Stimulated activated naive B cell treated with anti-CD40 and anti-IgM and Interleukin-4, amounts not matched to agents 10 μg/mL and 1 μg/mL and 100 μg/mL, for 72 hours (primary cell): ENCODE measurements around the gene RFFL.

ENCODE experiments used
- ATAC-seq, 2 donors: fragments of 150-1000 bp; cut with Tn5 transposase; replicated peaks; 2 replicates each; pipeline ENCODE4 v1.10.0; 2021; ENCODE audit warnings: moderate library complexity in 1 of 2
- DNase-seq: peaks from one replicate; pipeline ENCODE4 v3.0.0; 2021
- H3K27ac Mint-ChIP-seq: one replicate; pipeline ENCODE4 v1.8.0; 2022; ENCODE audit warnings: mild to moderate bottlenecking, mixed read lengths
- H3K27me3 Mint-ChIP-seq, 2 donors: one replicate each; pipeline ENCODE4 v1.8.0; 2022; ENCODE audit warnings: mixed read lengths in 2 of 2
- H3K36me3 Mint-ChIP-seq, 2 donors: one replicate each; pipeline ENCODE4 v1.8.0; 2022; ENCODE audit warnings: mixed read lengths in 2 of 2, mild to moderate bottlenecking in 1 of 2
- H3K4me1 Mint-ChIP-seq, 2 donors: one replicate each; pipeline ENCODE4 v1.8.0; 2022; ENCODE audit warnings: mixed read lengths in 2 of 2, mild to moderate bottlenecking in 1 of 2
- H3K4me3 Mint-ChIP-seq, 2 donors: one replicate each; pipeline ENCODE4 v1.8.0; 2022; ENCODE audit warnings: mild to moderate bottlenecking in 2 of 2, mixed read lengths in 2 of 2, moderate library complexity in 1 of 2
- H3K9me3 Mint-ChIP-seq, 2 donors: one replicate each; pipeline ENCODE4 v1.8.0; 2022; ENCODE audit warnings: mixed read lengths in 2 of 2, mild to moderate bottlenecking in 1 of 2

The RFFL gene

GRCh38 chr17:35073183-35073790 is 9.8 kb upstream of the RFFL start:
- Mint-ChIP-seq H3K36me3 (peaks cover 0 to 2% of the 10 kb centered on the region in 2 donors), H3K9me3 (no peaks in the 10 kb centered on the region), H3K4me3 (no peak overlapping the region), H3K4me1 (peaks cover 20 to 38% of the 10 kb centered on the region in 2 donors), H3K27ac (no peak overlapping the region), H3K27me3 (no peaks in the 10 kb centered on the region)
- no peak for DNase-seq
- no peak for ATAC-seq

GRCh38 chr17:35069311-35069710 is 5.8 kb upstream of the RFFL start:
- no peaks in the 10 kb centered on the region for H3K9me3 Mint-ChIP-seq
- H3K27me3 Mint-ChIP-seq = no peaks in the 10 kb centered on the region
- no peak for DNase-seq
- peak overlapping the region in 1 of 2 donors; percentile 10 for H3K4me3 Mint-ChIP-seq
- no peak overlapping the region for H3K27ac Mint-ChIP-seq
- H3K36me3 Mint-ChIP-seq = peaks cover 0 to 2% of the 10 kb centered on the region in 2 donors
- peaks cover 21 to 61% of the 10 kb centered on the region in 2 donors for H3K4me1 Mint-ChIP-seq
- ATAC-seq = peak; percentile 95

GRCh38 chr17:35068249-35068648 is 4.7 kb upstream of the RFFL start:
- Mint-ChIP-seq H3K4me1 (peaks cover 26 to 61% of the 10 kb centered on the region in 2 donors), H3K27me3 (no peaks in the 10 kb centered on the region), H3K4me3 (no peak overlapping the region), H3K27ac (no peak overlapping the region), H3K36me3 (peaks cover 0 to 2% of the 10 kb centered on the region in 2 donors), H3K9me3 (no peaks in the 10 kb centered on the region)
- ATAC-seq (no peak), DNase-seq (no peak)

GRCh38 chr17:35065880-35066279 is 2.4 kb upstream of the RFFL start:
- no peaks in the 10 kb centered on the region for H3K9me3 Mint-ChIP-seq
- no peak overlapping the region for H3K27ac Mint-ChIP-seq

GRCh38 chr17:35064516-35065215 is 1.2 kb upstream of the RFFL start:
- DNase-seq (no peak), ATAC-seq (no peak)
- Mint-ChIP-seq H3K9me3 (no peaks in the 10 kb centered on the region), H3K27me3 (no peaks in the 10 kb centered on the region), H3K27ac (peak overlapping the region; percentile 89), H3K4me3 (no peak overlapping the region), H3K36me3 (peaks cover 4 to 10% of the 10 kb centered on the region in 2 donors), H3K4me1 (peaks cover 33 to 63% of the 10 kb centered on the region in 2 donors)

More at GRCh38 chr17:35065880-35066279, 2.4 kb upstream of the RFFL start:
- Mint-ChIP-seq H3K27me3 (no peaks in the 10 kb centered on the region), H3K36me3 (peaks cover 2 to 6% of the 10 kb centered on the region in 2 donors), H3K4me1 (peaks cover 34 to 68% of the 10 kb centered on the region in 2 donors), H3K4me3 (no peak overlapping the region)
- DNase-seq (no peak), ATAC-seq (no peak)

- H3K4me1 Mint-ChIP-seq = peaks cover 21 to 43% of the 10 kb centered on the region in 2 donors
- no peak for ATAC-seq
- H3K36me3 Mint-ChIP-seq = peaks cover 6 to 13% of the 10 kb centered on the region in 2 donors
- peak overlapping the region; percentile 1 for H3K27ac Mint-ChIP-seq
- peak overlapping the region; percentile 20 to 29 for H3K4me3 Mint-ChIP-seq
- no peaks in the 10 kb centered on the region for H3K9me3 Mint-ChIP-seq
- no peaks in the 10 kb centered on the region for H3K27me3 Mint-ChIP-seq
- no peak for DNase-seq
Measured at GRCh38 chr17:35062308-35062707, 1.2 kb downstream of the RFFL start.

- H3K27ac Mint-ChIP-seq = no peak overlapping the region
- no peak overlapping the region for H3K4me3 Mint-ChIP-seq
- H3K4me1 Mint-ChIP-seq = peaks cover 8 to 16% of the 10 kb centered on the region in 2 donors
- ATAC-seq (no peak), DNase-seq (no peak)
- peaks cover 9 to 15% of the 10 kb centered on the region in 2 donors for H3K36me3 Mint-ChIP-seq
- no peaks in the 10 kb centered on the region for H3K27me3 Mint-ChIP-seq
- H3K9me3 Mint-ChIP-seq = no peaks in the 10 kb centered on the region
Measured at GRCh38 chr17:35057332-35057915, 6.1 kb downstream of the RFFL start.

- Mint-ChIP-seq H3K27ac (no peak overlapping the region), H3K4me3 (no peak overlapping the region), H3K9me3 (no peaks in the 10 kb centered on the region), H3K36me3 (peaks cover 9 to 12% of the 10 kb centered on the region in 2 donors), H3K4me1 (peaks cover 18 to 25% of the 10 kb centered on the region in 2 donors), H3K27me3 (no peaks in the 10 kb centered on the region)
- no peak for DNase-seq
- no peak for ATAC-seq
Measured at GRCh38 chr17:35056013-35056412, 7.5 kb downstream of the RFFL start.

- H3K4me1 Mint-ChIP-seq = peaks cover 28 to 32% of the 10 kb centered on the region in 2 donors
- H3K4me3 Mint-ChIP-seq = no peak overlapping the region
- peaks cover 3 to 10% of the 10 kb centered on the region in 2 donors for H3K36me3 Mint-ChIP-seq
- ATAC-seq = no peak
- H3K27me3 Mint-ChIP-seq = no peaks in the 10 kb centered on the region
- H3K9me3 Mint-ChIP-seq = no peaks in the 10 kb centered on the region
- H3K27ac Mint-ChIP-seq = peak overlapping the region; percentile 20
- DNase-seq = no peak
Measured at GRCh38 chr17:35053204-35053603, 10.3 kb downstream of the RFFL start.

GRCh38 chr17:35052780-35053179 is 10.7 kb downstream of the RFFL start:
- H3K27ac Mint-ChIP-seq = no peak overlapping the region
- no peaks in the 10 kb centered on the region for H3K9me3 Mint-ChIP-seq
- ATAC-seq = no peak
- DNase-seq = no peak
- no peaks in the 10 kb centered on the region for H3K27me3 Mint-ChIP-seq
- H3K36me3 Mint-ChIP-seq = peaks cover 3 to 10% of the 10 kb centered on the region in 2 donors
- no peak overlapping the region for H3K4me3 Mint-ChIP-seq
- H3K4me1 Mint-ChIP-seq = peaks cover 28 to 32% of the 10 kb centered on the region in 2 donors

GRCh38 chr17:35052241-35052610 is 11.3 kb downstream of the RFFL start:
- Mint-ChIP-seq H3K27ac (peak overlapping the region; percentile 85), H3K27me3 (no peaks in the 10 kb centered on the region), H3K4me3 (peak overlapping the region in 1 of 2 donors; percentile 1), H3K36me3 (peaks cover 3 to 10% of the 10 kb centered on the region in 2 donors), H3K4me1 (peaks cover 28 to 32% of the 10 kb centered on the region in 2 donors), H3K9me3 (no peaks in the 10 kb centered on the region)
- no peak for DNase-seq
- peak; percentile 10 to 38 for ATAC-seq

- no peaks in the 10 kb centered on the region for H3K9me3 Mint-ChIP-seq
- peaks cover 32 to 36% of the 10 kb centered on the region in 2 donors for H3K4me1 Mint-ChIP-seq
- peak overlapping the region; percentile 40 to 60 for H3K4me3 Mint-ChIP-seq
- peaks cover 3 to 10% of the 10 kb centered on the region in 2 donors for H3K36me3 Mint-ChIP-seq
- ATAC-seq (peak; percentile 69 to 73), DNase-seq (no peak)
- H3K27ac Mint-ChIP-seq = peak overlapping the region; percentile 85
- no peaks in the 10 kb centered on the region for H3K27me3 Mint-ChIP-seq
Measured at GRCh38 chr17:35051579-35052240, 11.8 kb downstream of the RFFL start.

- no peaks in the 10 kb centered on the region for H3K27me3 Mint-ChIP-seq
- no peaks in the 10 kb centered on the region for H3K9me3 Mint-ChIP-seq
- H3K36me3 Mint-ChIP-seq = peaks cover 3 to 10% of the 10 kb centered on the region in 2 donors
- no peak for DNase-seq
- peak overlapping the region; percentile 40 to 60 for H3K4me3 Mint-ChIP-seq
- peak; percentile 71 to 84 for ATAC-seq
- peak overlapping the region; percentile 85 for H3K27ac Mint-ChIP-seq
- H3K4me1 Mint-ChIP-seq = peaks cover 37 to 40% of the 10 kb centered on the region in 2 donors
Measured at GRCh38 chr17:35051183-35051578, 12.3 kb downstream of the RFFL start.

- peak overlapping the region; percentile 72 for H3K27ac Mint-ChIP-seq
- ATAC-seq (no peak), DNase-seq (no peak)
- H3K27me3 Mint-ChIP-seq = no peaks in the 10 kb centered on the region
- H3K4me3 Mint-ChIP-seq = no peak overlapping the region
- peaks cover 40 to 45% of the 10 kb centered on the region in 2 donors for H3K4me1 Mint-ChIP-seq
- peaks cover 0 to 6% of the 10 kb centered on the region in 2 donors for H3K36me3 Mint-ChIP-seq
- H3K9me3 Mint-ChIP-seq = no peaks in the 10 kb centered on the region
Measured at GRCh38 chr17:35050170-35050569, 13.3 kb downstream of the RFFL start.
